ENCODE measurements around the gene HINFP. TPM values are rescaled to one million over a fixed set of nuclear protein-coding genes. Genes with fewer than 3 reads are reported as not detected.

HINFP gene
- total and polyA plus RNA-seq, 9 of the 15 experiments (the other 6 are each of a cell fraction or from before 2014, with no cell fraction given), result 13.8 to 34.1 (median 22.5) TPM

- peak; percentile 52; the same call in 1 of the 2 replicates for TF ChIP-seq ESRRB (CRISPR knock-in tag; IDR thresholded peaks at IDR 0.05; ENCODE audit: borderline replicate concordance)
- no peak; the same call in 1 of the 2 replicates for TF ChIP-seq TOE1 (IDR thresholded peaks at IDR 0.05; ENCODE audit: borderline replicate concordance)
- TF ChIP-seq TOE1 (CRISPR knock-in tag; IDR thresholded peaks at IDR 0.05; ENCODE audit: borderline replicate concordance, low read depth), result peak; percentile 91; the same call in 1 of the 2 replicates
- 0 out of 4 replicates have a peak, but pooled peaks of 1 of the 2 experiments have one; percentile 40 for TF ChIP-seq ARNT (IDR thresholded peaks at IDR 0.05)
- TF ChIP-seq ZNF76 (CRISPR knock-in tag; IDR thresholded peaks at IDR 0.05; ENCODE audit: borderline replicate concordance), result no peak
- TF ChIP-seq POLR3A (IDR thresholded peaks at IDR 0.05; ENCODE audit: borderline replicate concordance, extremely low read depth, insufficient read depth, insufficient read length), result no peak
- TF ChIP-seq NRF1 (conservative IDR thresholded peaks at IDR 0.05 in 1 of 2, IDR thresholded peaks at IDR 0.05 in 1 of 2), result peak; percentile 75 to 78
- peak; percentile 6 for TF ChIP-seq SIRT6 (IDR thresholded peaks at IDR 0.05; ENCODE audit: low read depth, low read length)
- peak; percentile 96; the same call in 1 of the 2 replicates for TF ChIP-seq KDM2B (CRISPR knock-in tag; IDR thresholded peaks at IDR 0.05)
- peak; percentile 96 for TF ChIP-seq FOXP1 (CRISPR knock-in tag; IDR thresholded peaks at IDR 0.05)
- peak; percentile 41; the same call in 1 of the 2 replicates for TF ChIP-seq BHLHE40 (IDR thresholded peaks at IDR 0.05; ENCODE audit: low read length)
- 0 out of 2 replicates have a peak, but pooled peaks have one; percentile 26 for TF ChIP-seq ZBTB40 (IDR thresholded peaks at IDR 0.05)
- peak; percentile 68 for TF ChIP-seq ZBTB40 (CRISPR knock-in tag; IDR thresholded peaks at IDR 0.05)
- TF ChIP-seq ZKSCAN8 (CRISPR knock-in tag; IDR thresholded peaks at IDR 0.05), result no peak
- TF ChIP-seq NFIC (IDR thresholded peaks at IDR 0.05), result peak; percentile 78
- TF ChIP-seq HSF4 (CRISPR knock-in tag; IDR thresholded peaks at IDR 0.05; ENCODE audit: borderline replicate concordance), result no peak
Observed at GRCh38 chr11:119095066-119095880, 26.1 kb upstream of the HINFP start (continued).
